H9 (cell line): ENCODE measurements around the gene LFNG. TPM values are rescaled to one million over a fixed set of nuclear protein-coding genes. Genes with fewer than 3 reads are reported as not detected.

Experiments
- DNase-seq: peaks from one replicate; pipeline ENCODE4 v3.0.0-alpha.2; 2017
- H2AFZ ChIP-seq: one replicate; pipeline ENCODE4 v1.6.1; 2013; ENCODE audit warnings: mild to moderate bottlenecking, low read length, control low read depth, moderate library complexity
- H2AK5ac ChIP-seq: 2 replicates; pipeline ENCODE4 v1.6.1; 2013; ENCODE audit warnings: low read length, control low read depth, mixed read lengths; ENCODE audit not compliant: insufficient read length
- H2BK120ac ChIP-seq: one replicate; pipeline ENCODE4 v1.6.1; 2013; ENCODE audit warnings: low read depth, mild to moderate bottlenecking, low read length, control low read depth, inconsistent platforms; ENCODE audit not compliant: poor library complexity, severe bottlenecking
- H2BK12ac ChIP-seq: 2 replicates; pipeline ENCODE4 v1.6.1; 2013; ENCODE audit warnings: low read length, control low read depth, mixed read lengths, low read depth; ENCODE audit not compliant: insufficient read length
- H2BK15ac ChIP-seq: 2 replicates; pipeline ENCODE4 v1.6.1; 2013; ENCODE audit warnings: low read depth, low read length, control low read depth
- H2BK20ac ChIP-seq: one replicate; pipeline ENCODE4 v1.6.1; 2013; ENCODE audit warnings: low read depth, mild to moderate bottlenecking, low read length, control low read depth, inconsistent platforms; ENCODE audit not compliant: poor library complexity, severe bottlenecking
- H2BK5ac ChIP-seq: 2 replicates; pipeline ENCODE4 v1.6.1; 2013; ENCODE audit warnings: low read length, control low read depth, mixed read lengths; ENCODE audit not compliant: insufficient read length
- H3K14ac ChIP-seq: 2 replicates; pipeline ENCODE4 v1.6.1; 2013; ENCODE audit warnings: low read length, control low read depth; ENCODE audit not compliant: insufficient read depth
- H3K18ac ChIP-seq: 2 replicates; pipeline ENCODE4 v1.6.1; 2013; ENCODE audit warnings: low read depth, mild to moderate bottlenecking, mixed read lengths, low read length, control low read depth; ENCODE audit not compliant: insufficient read length
- H3K23ac ChIP-seq: 2 replicates; pipeline ENCODE4 v1.6.1; 2013; ENCODE audit warnings: low read length, control low read depth, mixed read lengths, low read depth; ENCODE audit not compliant: insufficient read length
- H3K23me2 ChIP-seq: 2 replicates; pipeline ENCODE4 v1.6.1; 2013; ENCODE audit warnings: low read depth, mild to moderate bottlenecking, mixed read lengths, low read length, control low read depth; ENCODE audit not compliant: insufficient read length, poor library complexity, severe bottlenecking
- H3K27ac ChIP-seq: 2 replicates; pipeline ENCODE4 v1.5.1; 2013; ENCODE audit warnings: low read length, control low read depth, mixed read lengths, low read depth; ENCODE audit not compliant: insufficient read length
- H3K27me3 ChIP-seq: 2 replicates; pipeline ENCODE4 v1.6.1; 2013; ENCODE audit warnings: low read length, control low read depth, inconsistent platforms; ENCODE audit not compliant: insufficient read depth
- H3K4ac ChIP-seq: 2 replicates; pipeline ENCODE4 v1.6.1; 2013; ENCODE audit warnings: low read depth, mild to moderate bottlenecking, control low read depth, inconsistent platforms, low read length, moderate library complexity
- H3K4me1 ChIP-seq: 2 replicates; pipeline ENCODE4 v1.6.1; 2013; ENCODE audit warnings: low read length, control low read depth, inconsistent platforms; ENCODE audit not compliant: insufficient read depth
- H3K4me2 ChIP-seq: 2 replicates; pipeline ENCODE4 v1.6.1; 2013; ENCODE audit warnings: low read length, control low read depth, mixed read lengths; ENCODE audit not compliant: insufficient read length, insufficient read depth
- H3K56ac ChIP-seq: 2 replicates; pipeline ENCODE4 v1.6.1; 2013; ENCODE audit warnings: low read depth, mild to moderate bottlenecking, mixed read lengths, low read length, control low read depth; ENCODE audit not compliant: insufficient read length
- H3K79me1 ChIP-seq: 2 replicates; pipeline ENCODE4 v1.6.1; 2013; ENCODE audit warnings: low read depth, mild to moderate bottlenecking, moderate library complexity, low read length, control low read depth, inconsistent platforms; ENCODE audit not compliant: insufficient read depth, poor library complexity, severe bottlenecking
- H3K79me2 ChIP-seq: 2 replicates; pipeline ENCODE4 v1.6.1; 2013; ENCODE audit warnings: low read length, control low read depth, inconsistent platforms; ENCODE audit not compliant: insufficient read depth
- H3K9ac ChIP-seq: 2 replicates; pipeline ENCODE4 v1.6.1; 2013; ENCODE audit warnings: low read length, control low read depth, mixed read lengths; ENCODE audit not compliant: insufficient read length; ENCODE audit errors: extremely low read depth
- H3K9me3 ChIP-seq: one replicate; pipeline ENCODE4 v1.6.1; 2013; ENCODE audit warnings: low read depth, low read length, inconsistent platforms; ENCODE audit not compliant: control insufficient read depth
- H3T11ph ChIP-seq: one replicate; pipeline ENCODE4 v1.6.1; 2013; ENCODE audit warnings: mild to moderate bottlenecking, low read length, control low read depth, inconsistent platforms
- H4K20me1 ChIP-seq: one replicate; pipeline ENCODE4 v1.6.1; 2013; ENCODE audit not compliant: control insufficient read depth, insufficient read length, insufficient read depth
- H4K5ac ChIP-seq: 2 replicates; pipeline ENCODE4 v1.6.1; 2013; ENCODE audit warnings: low read depth, mild to moderate bottlenecking, mixed read lengths, low read length, control low read depth; ENCODE audit not compliant: insufficient read length
- H4K8ac ChIP-seq: replicated peaks from 2 replicates; pipeline ENCODE4 v1.6.1; 2013; ENCODE audit warnings: low read length, control low read depth, mixed read lengths, low read depth; ENCODE audit not compliant: insufficient read length
- H4K91ac ChIP-seq: 2 replicates; pipeline ENCODE4 v1.6.1; 2013; ENCODE audit warnings: low read depth, mild to moderate bottlenecking, moderate library complexity, mixed read lengths, low read length, control low read depth; ENCODE audit not compliant: insufficient read length
- H3K27ac Mint-ChIP-seq, 3 experiments: 2 replicates in 2 of 3; 3 replicates in 1 of 3; pipeline ENCODE4 v1.8.0; 2020 to 2021; ENCODE audit warnings: mixed read lengths in 3 of 3, mild to moderate bottlenecking in 1 of 3, moderate library complexity in 1 of 3
- H3K27me3 Mint-ChIP-seq: 2 replicates; pipeline ENCODE4 v1.8.0; 2021; ENCODE audit warnings: low read depth, mild to moderate bottlenecking, moderate library complexity, mixed read lengths
- H3K36me3 Mint-ChIP-seq, 3 experiments: 2 replicates in 2 of 3; 3 replicates in 1 of 3; pipeline ENCODE4 v1.8.0; 2020 to 2021; ENCODE audit warnings: low read depth in 3 of 3, mixed read lengths in 3 of 3; ENCODE audit not compliant: insufficient read depth in 1 of 3
- H3K4me1 Mint-ChIP-seq, 2 experiments: 2 replicates each; pipeline ENCODE4 v1.8.0; 2020; ENCODE audit warnings: mixed read lengths in 2 of 2
- H3K4me3 Mint-ChIP-seq, 2 experiments: 2 replicates in 1 of 2; 3 replicates in 1 of 2; pipeline ENCODE4 v1.8.0; 2020 to 2021; ENCODE audit warnings: mild to moderate bottlenecking in 2 of 2, mixed read lengths in 2 of 2, moderate library complexity in 1 of 2
- H3K9me3 Mint-ChIP-seq, 2 experiments: 2 replicates in 1 of 2; 3 replicates in 1 of 2; pipeline ENCODE4 v1.8.0; 2020; ENCODE audit warnings: mild to moderate bottlenecking in 2 of 2, mixed read lengths in 2 of 2, moderate library complexity in 1 of 2
- WGBS: extraction: QIAGEN DNeasy Blood & Tissue Kit; methylation state at CpG from one replicate; pipeline ENCODE4 v1.1.7; 2013; ENCODE audit warnings: missing lambda C conversion rate, low lambda C conversion rate, mixed read lengths; ENCODE audit not compliant: insufficient read length; ENCODE audit errors: extremely low coverage; 5-methylcytosine and 5-hydroxymethylcytosine counted together
- total RNA-seq: library from RNA; stranded (reverse); gene quantifications from 2 replicates; pipeline ENCODE4 v1.2.1, GENCODE V29; 2021
- TF ChIP-seq, protein P1 (sequence below): fragments of 200-600 bp; sonication (generic); conservative IDR thresholded peaks from 3 replicates; pipeline ENCODE4 v1.8.0; 2021; ENCODE audit warnings: antibody characterized with exemption, mild to moderate bottlenecking

Gene LFNG
- total RNA-seq, 1 experiment from 2014 or later, result 52.9 TPM

DNA sequence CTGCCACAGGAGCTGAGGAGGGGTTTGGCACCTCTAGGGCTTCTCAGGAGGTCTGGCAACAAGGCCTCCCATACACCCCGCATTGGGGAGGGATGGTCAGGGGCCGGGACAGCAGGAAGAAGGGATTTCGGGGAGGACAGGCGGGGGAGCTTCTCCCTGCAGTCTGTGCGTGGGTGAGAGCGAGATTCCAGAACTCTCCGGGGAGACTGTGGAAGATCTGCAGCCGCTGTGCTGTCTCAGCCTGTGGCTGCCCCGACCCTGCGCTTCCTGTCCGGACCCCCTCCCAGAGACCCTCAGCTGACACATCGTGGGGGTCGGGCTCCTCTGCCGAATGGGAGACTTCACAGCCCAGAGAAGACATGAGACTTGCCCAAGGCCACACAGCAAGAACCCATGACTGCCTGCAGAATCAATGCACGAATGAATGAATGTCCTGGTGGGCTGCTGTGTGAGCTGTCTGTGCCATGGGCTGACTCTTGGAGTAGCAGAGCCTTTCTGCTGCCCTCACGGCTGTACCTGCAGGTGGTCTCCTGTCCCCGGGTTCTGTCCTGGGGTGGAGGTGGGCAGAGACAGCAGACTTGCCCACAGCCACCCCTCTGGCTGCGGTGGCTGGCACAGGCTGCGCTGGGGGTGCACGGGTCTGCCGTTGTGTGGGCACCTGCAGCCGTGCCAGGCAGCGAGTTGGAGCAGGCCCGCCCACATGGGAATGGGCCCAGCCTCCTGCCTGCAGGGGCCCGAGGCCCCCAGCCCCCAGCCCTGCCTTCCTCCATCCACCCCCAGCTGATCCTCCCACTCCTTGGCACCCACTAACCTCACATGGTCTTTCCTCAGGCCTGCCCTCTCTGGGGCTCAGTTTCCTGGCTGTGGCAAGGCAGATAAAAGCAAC lies 16.3 kb upstream of the LFNG start:
- Histone ChIP-seq H3K27me3 (no peaks in the 10 kb centered on the region), H4K91ac (no peak overlapping the region), H3K4ac (no peak overlapping the region), H2BK15ac (no peak overlapping the region), H3K23me2 (no peaks in the 10 kb centered on the region), H3K79me2 (no peaks in the 10 kb centered on the region), H3K23ac (no peak overlapping the region), H3K56ac (no peak overlapping the region), H3T11ph (no peak overlapping the region), H4K20me1 (no peaks in the 10 kb centered on the region), H3K9me3 (no peaks in the 10 kb centered on the region), H3K14ac (no peak overlapping the region), H3K79me1 (no peaks in the 10 kb centered on the region), H3K27ac (no peak overlapping the region), H2BK120ac (no peak overlapping the region), H2AFZ (no peak overlapping the region), H4K8ac (no peak overlapping the region), H3K9ac (no peak overlapping the region), H4K5ac (no peak overlapping the region), H2BK5ac (no peak overlapping the region), H3K18ac (no peak overlapping the region), H2BK12ac (no peak overlapping the region), H3K4me2 (no peak overlapping the region), H3K4me1 (no peaks in the 10 kb centered on the region; the same call in 1 of the 2 replicates), H2BK20ac (no peak overlapping the region), H2AK5ac (no peak overlapping the region)
- Mint-ChIP-seq H3K27ac (peak overlapping the region in 1 of 3 experiments; percentile 74; a peak in 1 of 7 replicates), H3K36me3 (no peaks in the 10 kb centered on the region), H3K27me3 (no peaks in the 10 kb centered on the region; the same call in 1 of the 2 replicates), H3K4me3 (no peak overlapping the region), H3K4me1 (peaks cover 25 to 40% of the 10 kb centered on the region in 2 experiments), H3K9me3 (no peaks in the 10 kb centered on the region; a peak in 1 of 5 replicates)
- TF ChIP-seq, protein P1, sequence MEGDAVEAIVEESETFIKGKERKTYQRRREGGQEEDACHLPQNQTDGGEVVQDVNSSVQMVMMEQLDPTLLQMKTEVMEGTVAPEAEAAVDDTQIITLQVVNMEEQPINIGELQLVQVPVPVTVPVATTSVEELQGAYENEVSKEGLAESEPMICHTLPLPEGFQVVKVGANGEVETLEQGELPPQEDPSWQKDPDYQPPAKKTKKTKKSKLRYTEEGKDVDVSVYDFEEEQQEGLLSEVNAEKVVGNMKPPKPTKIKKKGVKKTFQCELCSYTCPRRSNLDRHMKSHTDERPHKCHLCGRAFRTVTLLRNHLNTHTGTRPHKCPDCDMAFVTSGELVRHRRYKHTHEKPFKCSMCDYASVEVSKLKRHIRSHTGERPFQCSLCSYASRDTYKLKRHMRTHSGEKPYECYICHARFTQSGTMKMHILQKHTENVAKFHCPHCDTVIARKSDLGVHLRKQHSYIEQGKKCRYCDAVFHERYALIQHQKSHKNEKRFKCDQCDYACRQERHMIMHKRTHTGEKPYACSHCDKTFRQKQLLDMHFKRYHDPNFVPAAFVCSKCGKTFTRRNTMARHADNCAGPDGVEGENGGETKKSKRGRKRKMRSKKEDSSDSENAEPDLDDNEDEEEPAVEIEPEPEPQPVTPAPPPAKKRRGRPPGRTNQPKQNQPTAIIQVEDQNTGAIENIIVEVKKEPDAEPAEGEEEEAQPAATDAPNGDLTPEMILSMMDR, result no peak
- DNase-seq, result no peak
- WGBS, result no CpG with 5 or more reads among the region's 25 CpGs
